ENCODE measurements around the gene OGFOD3.

DNA sequence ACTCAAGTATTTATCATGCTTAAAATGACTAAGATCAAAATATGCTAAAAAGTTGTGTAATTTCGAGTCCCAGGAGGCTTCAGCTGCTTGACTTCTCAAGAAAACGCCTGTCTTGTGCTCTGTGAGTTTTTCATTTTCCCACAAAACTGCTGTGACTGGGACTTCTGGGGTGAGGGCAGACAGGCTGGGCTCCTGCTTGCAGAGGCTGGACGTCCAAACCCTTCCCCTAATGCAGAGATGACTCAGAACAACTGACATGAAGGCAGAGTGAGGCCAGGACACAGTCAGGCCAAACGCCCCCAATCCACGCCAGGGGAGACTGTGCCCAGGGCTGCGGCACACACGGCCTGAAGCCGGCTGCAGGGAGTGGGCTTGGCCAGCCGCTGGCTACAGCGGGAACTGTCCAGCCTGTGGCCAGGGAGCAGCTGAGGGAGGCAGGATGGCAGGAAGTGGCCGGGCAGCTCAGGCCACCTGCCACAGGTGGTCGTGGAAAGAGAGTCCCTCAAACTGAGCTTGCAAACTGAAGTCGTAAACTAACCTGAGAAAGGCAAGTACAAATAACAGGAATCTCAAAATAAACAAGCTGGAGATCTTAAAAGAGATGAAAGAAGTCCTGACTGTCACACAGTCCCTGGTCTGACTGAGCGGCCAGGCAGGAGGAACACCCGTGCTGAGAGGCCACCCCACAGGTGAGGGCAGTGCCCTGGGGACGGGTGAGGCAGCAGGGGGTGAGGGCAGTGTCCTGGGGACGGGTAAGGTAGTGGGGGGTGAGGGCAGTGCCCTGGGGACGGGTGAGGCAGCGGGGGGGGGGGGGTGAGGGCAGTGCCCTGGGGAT is 21.6 kb downstream of the OGFOD3 start:
- TF ChIP-seq ZZZ3 (IDR thresholded peaks at IDR 0.05) (no peak), KLF6 (CRISPR knock-in tag; IDR thresholded peaks at IDR 0.05; ENCODE audit: borderline replicate concordance) (no peak), FOS (IDR thresholded peaks at IDR 0.05; ENCODE audit: extremely low read depth, insufficient read length) (no peak), SREBF1 (IDR thresholded peaks at IDR 0.05; ENCODE audit: borderline replicate concordance, low read depth, low read length) (no peak), ZNF232 (CRISPR knock-in tag; IDR thresholded peaks at IDR 0.05) (no peak)
